Measurements from ENCODE around the gene SEMA5A.

The SEMA5A gene

GRCh38 chr5:9445826-9446388 lies 100.0 kb downstream of the SEMA5A start:
- ChIA-PET POLR2A (no interaction called here), CTCF (no interaction called here)
- no peak overlapping the region for H3K27ac ChIP-seq (ENCODE audit: extremely low read depth, low read depth, low read length)
- TF ChIP-seq ZNF121 (tag by site-specific recombination; IDR thresholded peaks at IDR 0.05) (no peak), ZNF629 (tag by site-specific recombination; IDR thresholded peaks at IDR 0.05) (no peak), ZNF623 (tag by site-specific recombination; IDR thresholded peaks at IDR 0.05) (no peak), ZNF701 (tag by site-specific recombination; IDR thresholded peaks at IDR 0.05) (no peak), FEZF1 (tag by site-specific recombination; IDR thresholded peaks at IDR 0.05) (no peak), PRDM6 (tag by site-specific recombination; IDR thresholded peaks at IDR 0.05) (no peak), HIC1 (tag by site-specific recombination; IDR thresholded peaks at IDR 0.05) (no peak), ZNF184 (tag by site-specific recombination; IDR thresholded peaks at IDR 0.05) (no peak), SP3 (tag by site-specific recombination; IDR thresholded peaks at IDR 0.05) (no peak), ZNF549 (tag by site-specific recombination; IDR thresholded peaks at IDR 0.05) (no peak), ZNF768 (tag by site-specific recombination; IDR thresholded peaks at IDR 0.05) (no peak), ZNF2 (tag by site-specific recombination; IDR thresholded peaks at IDR 0.05) (no peak), ZNF677 (tag by site-specific recombination; IDR thresholded peaks at IDR 0.05) (no peak), TCF7L2 (IDR thresholded peaks at IDR 0.05; ENCODE audit: borderline replicate concordance, low read depth, low read length) (no peak)
- H3K4me1 ChIP-seq (ENCODE audit: control insufficient read depth, insufficient read depth, low read length), result peaks cover 3% of the 10 kb centered on the region; the same call in 1 of the 2 replicates
- peaks cover 3% of the 10 kb centered on the region; the same call in 1 of the 2 replicates for H3K9me3 ChIP-seq (ENCODE audit: control insufficient read depth, insufficient read depth, low read depth, low read length)
- no peak overlapping the region for H3K4me3 ChIP-seq (ENCODE audit: low read depth, low read length)
- H3K36me3 ChIP-seq (ENCODE audit: control insufficient read depth in 2 of 2, insufficient read depth in 1 of 2, low read length in 2 of 2), result no peaks in the 10 kb centered on the region

GRCh38 chr5:9444346-9444745 lies 101.5 kb downstream of the SEMA5A start:
- ChIA-PET POLR2A (no interaction called here), CTCF (no interaction called here)
- TF ChIP-seq ZNF785 (tag by site-specific recombination; IDR thresholded peaks at IDR 0.05), result no peak
- H3K27ac ChIP-seq (ENCODE audit: extremely low read depth, low read depth, low read length), result no peak overlapping the region
- H3K9me3 ChIP-seq (ENCODE audit: control insufficient read depth, insufficient read depth, low read depth, low read length), result peaks cover 3% of the 10 kb centered on the region; the same call in 1 of the 2 replicates
- no peaks in the 10 kb centered on the region for H3K36me3 ChIP-seq (ENCODE audit: control insufficient read depth in 2 of 2, insufficient read depth in 1 of 2, low read length in 2 of 2)
- no peak overlapping the region for H3K4me3 ChIP-seq (ENCODE audit: low read depth, low read length)
- H3K4me1 ChIP-seq (ENCODE audit: control insufficient read depth, insufficient read depth, low read length), result peaks cover 4% of the 10 kb centered on the region

- TF ChIP-seq KLF10 (tag by site-specific recombination; IDR thresholded peaks at IDR 0.05), result no peak
- TF ChIP-seq ZNF394 (tag by site-specific recombination; IDR thresholded peaks at IDR 0.05; ENCODE audit: borderline replicate concordance), result no peak
- no peak for TF ChIP-seq TSHZ1 (tag by site-specific recombination; IDR thresholded peaks at IDR 0.05; ENCODE audit: borderline replicate concordance)
- TF ChIP-seq ZNF707 (tag by site-specific recombination; IDR thresholded peaks at IDR 0.05), result no peak
- ChIA-PET CTCF (interaction anchor here (0.6 to 0.8 kb wide), 2 partner anchors 102 to 743 kb away, joined by 3 to 7 read pairs; no protein-coding TSS in a partner anchor), POLR2A (no interaction called here)
- H3K27ac ChIP-seq (ENCODE audit: extremely low read depth, low read depth, low read length), result no peak overlapping the region
- no peak overlapping the region for H3K4me3 ChIP-seq (ENCODE audit: low read depth, low read length)
- peaks cover 4% of the 10 kb centered on the region for H3K4me1 ChIP-seq (ENCODE audit: control insufficient read depth, insufficient read depth, low read length)
- peaks cover 3% of the 10 kb centered on the region; the same call in 1 of the 2 replicates for H3K9me3 ChIP-seq (ENCODE audit: control insufficient read depth, insufficient read depth, low read depth, low read length)
- no peaks in the 10 kb centered on the region for H3K36me3 ChIP-seq (ENCODE audit: control insufficient read depth in 2 of 2, insufficient read depth in 1 of 2, low read length in 2 of 2)
Observed at GRCh38 chr5:9441610-9442009, 104.3 kb downstream of the SEMA5A start.
